Measurements from ENCODE around the gene ZBTB42. TPM values are rescaled to one million over a fixed set of nuclear protein-coding genes. Genes with fewer than 3 reads are reported as not detected.

The ZBTB42 gene
- total RNA-seq, 1 donor from 2014 or later = 6.9 TPM

DNA sequence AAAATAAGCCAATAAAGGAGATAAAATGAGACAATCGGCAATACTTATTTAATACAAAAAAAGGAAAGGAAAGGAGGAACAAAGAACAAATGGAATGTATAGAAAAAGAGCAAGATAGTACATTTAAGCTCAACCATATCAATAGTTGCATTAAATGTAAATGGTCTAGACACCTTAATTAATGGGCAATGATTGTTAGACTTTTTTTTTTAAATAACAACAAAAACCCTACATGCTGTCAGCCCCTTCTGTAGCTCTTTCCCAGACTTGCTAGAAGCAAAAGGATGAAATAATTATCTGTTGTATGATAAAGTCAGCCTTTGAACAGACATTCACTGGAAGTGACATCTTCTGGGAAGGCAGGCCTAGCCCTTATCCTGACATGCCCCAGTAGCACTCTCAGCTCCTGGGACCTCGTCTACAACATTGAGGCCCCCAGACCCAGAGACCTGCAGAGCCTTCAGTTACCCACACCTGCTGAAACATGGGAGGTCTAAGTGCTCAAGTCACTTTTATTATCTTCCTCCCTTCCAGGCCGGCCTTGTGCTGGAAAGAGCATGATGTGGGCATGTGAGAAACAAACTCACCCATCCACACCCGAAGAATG is 34.5 kb upstream of the ZBTB42 start:
- H3K9me3 Mint-ChIP-seq (ENCODE audit: unreplicated experiment) = no peaks in the 10 kb centered on the region
- Histone ChIP-seq H3K36me3 (ENCODE audit: insufficient read depth, low read length) (peaks cover 4% of the 10 kb centered on the region), H3K79me2 (ENCODE audit: insufficient read depth, low read length) (no peaks in the 10 kb centered on the region), H2AFZ (ENCODE audit: low read depth, low read length) (no peak overlapping the region), H3K4me3 (ENCODE audit: insufficient read depth, low read depth, low read length) (no peak overlapping the region), H3K9me3 (ENCODE audit: insufficient read depth, low read depth, low read length) (no peaks in the 10 kb centered on the region), H3K4me1 (ENCODE audit: insufficient read depth, low read length) (peaks cover 3% of the 10 kb centered on the region), H3K27me3 (ENCODE audit: insufficient read depth, low read length) (no peaks in the 10 kb centered on the region), H3K27ac (ENCODE audit: low read depth, low read length) (no peak overlapping the region), H3K9ac (ENCODE audit: low read length) (no peak overlapping the region), H4K20me1 (ENCODE audit: insufficient read depth, low read length) (peaks cover 15% of the 10 kb centered on the region), H3K4me2 (ENCODE audit: low read length) (no peak overlapping the region)
- TF ChIP-seq EZH2 (IDR thresholded peaks at IDR 0.05; ENCODE audit: insufficient read depth, low read length) = no peak
- TF ChIP-seq, protein P1, sequence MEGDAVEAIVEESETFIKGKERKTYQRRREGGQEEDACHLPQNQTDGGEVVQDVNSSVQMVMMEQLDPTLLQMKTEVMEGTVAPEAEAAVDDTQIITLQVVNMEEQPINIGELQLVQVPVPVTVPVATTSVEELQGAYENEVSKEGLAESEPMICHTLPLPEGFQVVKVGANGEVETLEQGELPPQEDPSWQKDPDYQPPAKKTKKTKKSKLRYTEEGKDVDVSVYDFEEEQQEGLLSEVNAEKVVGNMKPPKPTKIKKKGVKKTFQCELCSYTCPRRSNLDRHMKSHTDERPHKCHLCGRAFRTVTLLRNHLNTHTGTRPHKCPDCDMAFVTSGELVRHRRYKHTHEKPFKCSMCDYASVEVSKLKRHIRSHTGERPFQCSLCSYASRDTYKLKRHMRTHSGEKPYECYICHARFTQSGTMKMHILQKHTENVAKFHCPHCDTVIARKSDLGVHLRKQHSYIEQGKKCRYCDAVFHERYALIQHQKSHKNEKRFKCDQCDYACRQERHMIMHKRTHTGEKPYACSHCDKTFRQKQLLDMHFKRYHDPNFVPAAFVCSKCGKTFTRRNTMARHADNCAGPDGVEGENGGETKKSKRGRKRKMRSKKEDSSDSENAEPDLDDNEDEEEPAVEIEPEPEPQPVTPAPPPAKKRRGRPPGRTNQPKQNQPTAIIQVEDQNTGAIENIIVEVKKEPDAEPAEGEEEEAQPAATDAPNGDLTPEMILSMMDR (IDR thresholded peaks at IDR 0.05; ENCODE audit: insufficient read depth, low read depth, low read length) = no peak
- peak overlapping the region; percentile 29 for H3K4me3 Mint-ChIP-seq (ENCODE audit: unreplicated experiment)
- H3K36me3 Mint-ChIP-seq (ENCODE audit: low read depth, unreplicated experiment) = peaks cover 19% of the 10 kb centered on the region
- H3K27ac Mint-ChIP-seq (ENCODE audit: unreplicated experiment) = no peak overlapping the region
- no peaks in the 10 kb centered on the region for H3K27me3 Mint-ChIP-seq (ENCODE audit: low read depth, unreplicated experiment)
- H3K4me1 Mint-ChIP-seq (ENCODE audit: low read depth, unreplicated experiment) = peaks cover 3% of the 10 kb centered on the region
- no peak for DNase-seq (ENCODE audit: low read depth)
- FAIRE-seq = no peak

DNA sequence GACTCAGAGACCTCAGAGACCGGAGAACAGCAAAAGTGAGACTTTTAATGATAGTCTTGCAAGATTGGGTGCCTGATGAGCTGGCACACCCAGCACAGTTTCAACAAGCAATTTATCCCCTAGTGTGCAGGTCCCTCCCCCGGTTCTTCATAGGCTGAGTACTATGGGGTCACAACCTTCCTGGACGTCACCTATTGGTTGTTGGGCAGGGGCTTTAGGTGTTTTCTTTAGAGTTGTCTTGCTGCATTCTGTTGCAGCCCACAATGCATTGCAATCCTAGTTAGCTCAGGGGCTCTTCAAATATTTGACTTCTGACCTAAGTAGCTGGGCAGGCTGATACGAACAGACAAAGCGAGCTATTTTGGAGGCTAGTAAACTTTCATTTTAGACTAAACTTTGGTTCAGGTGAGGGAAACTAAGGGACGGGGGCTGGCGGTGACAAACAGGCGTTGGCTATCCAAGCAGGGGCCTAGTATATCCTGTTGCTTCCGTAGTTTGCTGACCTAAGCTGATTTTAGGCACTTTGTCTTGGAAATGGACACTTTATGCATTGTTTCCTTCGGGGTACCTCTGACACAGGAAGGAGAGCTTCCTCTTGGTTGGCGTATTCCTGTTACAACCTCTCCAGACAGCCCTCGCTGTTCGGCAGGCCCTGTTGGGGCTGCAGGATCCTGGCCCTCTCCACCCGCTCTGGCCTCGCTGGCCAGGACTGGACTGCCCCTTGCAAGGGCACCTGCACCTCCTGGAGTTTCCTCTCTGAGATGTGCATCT is 33.9 kb upstream of the ZBTB42 start:
- Histone ChIP-seq H3K36me3 (ENCODE audit: insufficient read depth, low read length) (peaks cover 4% of the 10 kb centered on the region), H4K20me1 (ENCODE audit: insufficient read depth, low read length) (peaks cover 20% of the 10 kb centered on the region), H2AFZ (ENCODE audit: low read depth, low read length) (no peak overlapping the region), H3K4me3 (ENCODE audit: insufficient read depth, low read depth, low read length) (no peak overlapping the region), H3K79me2 (ENCODE audit: insufficient read depth, low read length) (no peaks in the 10 kb centered on the region), H3K9me3 (ENCODE audit: insufficient read depth, low read depth, low read length) (no peaks in the 10 kb centered on the region), H3K27me3 (ENCODE audit: insufficient read depth, low read length) (no peaks in the 10 kb centered on the region), H3K9ac (ENCODE audit: low read length) (no peak overlapping the region), H3K27ac (ENCODE audit: low read depth, low read length) (no peak overlapping the region), H3K4me1 (ENCODE audit: insufficient read depth, low read length) (peaks cover 3% of the 10 kb centered on the region), H3K4me2 (ENCODE audit: low read length) (no peak overlapping the region)
- no peak for TF ChIP-seq EZH2 (IDR thresholded peaks at IDR 0.05; ENCODE audit: insufficient read depth, low read length)
- TF ChIP-seq, protein P1 (IDR thresholded peaks at IDR 0.05; ENCODE audit: insufficient read depth, low read depth, low read length) = no peak
- no peaks in the 10 kb centered on the region for H3K27me3 Mint-ChIP-seq (ENCODE audit: low read depth, unreplicated experiment)
- peaks cover 17% of the 10 kb centered on the region for H3K36me3 Mint-ChIP-seq (ENCODE audit: low read depth, unreplicated experiment)
- no peak for DNase-seq (ENCODE audit: low read depth)
- FAIRE-seq = no peak
- H3K27ac Mint-ChIP-seq (ENCODE audit: unreplicated experiment) = no peak overlapping the region
- no peaks in the 10 kb centered on the region for H3K9me3 Mint-ChIP-seq (ENCODE audit: unreplicated experiment)
- H3K4me3 Mint-ChIP-seq (ENCODE audit: unreplicated experiment) = peak overlapping the region; percentile 29
- peaks cover 3% of the 10 kb centered on the region for H3K4me1 Mint-ChIP-seq (ENCODE audit: low read depth, unreplicated experiment)

DNA sequence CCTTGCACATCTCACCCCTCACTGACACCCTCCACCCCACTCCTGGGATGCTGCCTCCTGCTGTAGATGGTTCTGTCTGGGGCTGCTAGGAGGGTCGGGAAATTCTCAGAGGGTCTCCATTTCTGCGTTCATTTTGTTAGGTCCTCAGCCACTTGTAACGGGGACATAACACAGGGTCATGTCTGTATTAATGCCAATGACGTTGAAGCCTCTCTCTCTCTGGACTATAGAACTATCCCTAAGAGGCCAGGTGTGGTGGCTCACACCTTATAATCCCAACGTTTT is 33.3 kb upstream of the ZBTB42 start:
- peaks cover 3% of the 10 kb centered on the region for H3K4me1 Mint-ChIP-seq (ENCODE audit: low read depth, unreplicated experiment)
- no peak overlapping the region for H3K27ac Mint-ChIP-seq (ENCODE audit: unreplicated experiment)
- H3K9me3 ChIP-seq (ENCODE audit: insufficient read depth, low read depth, low read length) = no peaks in the 10 kb centered on the region
- no peak overlapping the region for H2AFZ ChIP-seq (ENCODE audit: low read depth, low read length)
- no peak overlapping the region for H3K27ac ChIP-seq (ENCODE audit: low read depth, low read length)
- H3K27me3 Mint-ChIP-seq (ENCODE audit: low read depth, unreplicated experiment) = no peaks in the 10 kb centered on the region
- peaks cover 15% of the 10 kb centered on the region for H3K36me3 Mint-ChIP-seq (ENCODE audit: low read depth, unreplicated experiment)
- no peaks in the 10 kb centered on the region for H3K9me3 Mint-ChIP-seq (ENCODE audit: unreplicated experiment)
- TF ChIP-seq, protein P1 (IDR thresholded peaks at IDR 0.05; ENCODE audit: insufficient read depth, low read depth, low read length) = no peak
- no peak for TF ChIP-seq EZH2 (IDR thresholded peaks at IDR 0.05; ENCODE audit: insufficient read depth, low read length)
- H3K4me3 ChIP-seq (ENCODE audit: insufficient read depth, low read depth, low read length) = no peak overlapping the region
- FAIRE-seq = no peak
- no peaks in the 10 kb centered on the region for H3K27me3 ChIP-seq (ENCODE audit: insufficient read depth, low read length)
- DNase-seq (ENCODE audit: low read depth) = no peak
- peaks cover 21% of the 10 kb centered on the region for H4K20me1 ChIP-seq (ENCODE audit: insufficient read depth, low read length)
- H3K9ac ChIP-seq (ENCODE audit: low read length) = no peak overlapping the region
- H3K4me2 ChIP-seq (ENCODE audit: low read length) = no peak overlapping the region
- H3K4me1 ChIP-seq (ENCODE audit: insufficient read depth, low read length) = peaks cover 3% of the 10 kb centered on the region
- H3K4me3 Mint-ChIP-seq (ENCODE audit: unreplicated experiment) = no peak overlapping the region
- H3K79me2 ChIP-seq (ENCODE audit: insufficient read depth, low read length) = no peaks in the 10 kb centered on the region
- peaks cover 4% of the 10 kb centered on the region for H3K36me3 ChIP-seq (ENCODE audit: insufficient read depth, low read length)

Measured in astrocyte (in vitro differentiated cells and primary cell).